Body of pancreas (tissue), 4 donors: Measurements from ENCODE around the gene MFAP2. TPM values are rescaled to one million over a fixed set of nuclear protein-coding genes. Genes with fewer than 3 reads are reported as not detected.

Source experiments
- ATAC-seq: fragments of 150-250 bp; one replicate; pipeline ENCODE4 v1.9.1; 2016
- DNase-seq, 4 donors: peaks; one replicate each; pipeline ENCODE4 v3.0.0-alpha.2; 2019
- H3K27ac ChIP-seq, 4 donors: fragments of 200-600 bp; sonication (generic); 1 replicate in 3 of 4; 2 replicates in 1 of 4; pipeline versions ENCODE4 v1.5.1 to v1.6.1; 2016 to 2019; ENCODE audit warnings: mild to moderate bottlenecking in 1 of 4, mixed read lengths in 1 of 4, moderate library complexity in 1 of 4
- H3K27me3 ChIP-seq, 2 donors: fragments of 200-600 bp; sonication (generic); one replicate each; pipeline ENCODE4 v1.6.0; 2016; ENCODE audit warnings: mild to moderate bottlenecking in 1 of 2
- H3K36me3 ChIP-seq, 2 donors: fragments of 200-600 bp; sonication (generic); replicated peaks in 1 of 2; 2 replicates each; pipeline ENCODE4 v1.5.1; 2016; ENCODE audit warnings: low read depth in 2 of 2; ENCODE audit not compliant: insufficient read depth in 1 of 2
- H3K4me1 ChIP-seq: fragments of 200-600 bp; sonication (generic); one replicate; pipeline ENCODE4 v1.6.0; 2016
- H3K4me3 ChIP-seq, 2 donors: fragments of 200-600 bp; sonication (generic); 1 replicate in 1 of 2; 2 replicates in 1 of 2; pipeline ENCODE4 v1.5.1; 2016 to 2019
- H3K9me3 ChIP-seq, 3 donors: fragments of 200-600 bp; sonication (generic); 1 replicate in 2 of 3; 2 replicates in 1 of 3; pipeline ENCODE4 v1.5.1; 2016
- POLR2A ChIP-seq, 3 donors: fragments of 450-650 bp; IDR thresholded peaks; one replicate each; pipeline ENCODE4 v1.6.1; 2016; ENCODE audit warnings: antibody characterized with exemption in 3 of 3, mild to moderate bottlenecking in 2 of 3
- WGBS, 2 donors: methylation state at CpG; one replicate each; pipeline ENCODE4 v1.1.5; 2017; 5-methylcytosine and 5-hydroxymethylcytosine counted together
- intact Hi-C: fragments of 100-400 bp; cut with DNase I; formaldehyde crosslinking; loops from one replicate; pipeline ENCODE4 v1.15.1; 2023
- total RNA-seq, 2 donors: library from RNA; depleted of rRNA; stranded (reverse); fragments of >200 nt; gene quantifications; one replicate each; pipeline ENCODE4 v1.1.0, GENCODE V29; 2016
- TF ChIP-seq, protein P1 (sequence below), 7 experiments: fragments of 450-650 bp in 4 of 7; fragments of 200-600 bp in 3 of 7; sonication (generic) in 3 of 7; IDR thresholded peaks; one replicate each; pipeline ENCODE4 v1.5.1; 2016 to 2019; ENCODE audit warnings: antibody characterized with exemption in 7 of 7

The MFAP2 gene
- total RNA-seq, 2 donors from 2014 or later = 1.3 to 13.5 TPM

DNA sequence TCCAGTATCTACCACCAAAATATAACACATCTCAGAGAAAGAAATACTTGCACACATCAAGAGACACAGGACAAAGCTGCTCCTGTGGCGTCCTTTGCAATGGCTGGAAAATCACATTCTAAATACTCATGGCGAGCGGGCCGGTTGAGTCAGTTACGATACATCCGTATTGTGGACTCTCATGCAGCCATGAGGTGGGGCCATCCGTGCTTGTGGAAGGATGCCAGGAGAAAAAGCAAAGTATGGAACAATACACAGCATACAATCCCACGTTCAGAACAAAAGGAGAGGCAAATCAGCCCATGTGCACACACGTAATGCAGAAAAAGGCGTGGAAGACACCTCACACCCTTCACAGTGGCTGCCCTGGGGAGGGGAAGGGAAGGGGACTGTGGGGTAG is 18.2 kb upstream of the MFAP2 start:
- no peak overlapping the region for H3K27ac ChIP-seq
- ATAC-seq (no peak), DNase-seq (no peak)
- 79 to 89% methylated on average over 10 of the region's 10 CpGs for WGBS, 2 donors
- no peaks in the 10 kb centered on the region for H3K4me1 ChIP-seq
- H3K4me3 ChIP-seq = no peak overlapping the region
- no peaks in the 10 kb centered on the region for H3K27me3 ChIP-seq
- peaks cover 0 to 31% of the 10 kb centered on the region in 2 donors for H3K36me3 ChIP-seq
- no peak for TF ChIP-seq POLR2A (IDR thresholded peaks at IDR 0.05)
- TF ChIP-seq, protein P1, sequence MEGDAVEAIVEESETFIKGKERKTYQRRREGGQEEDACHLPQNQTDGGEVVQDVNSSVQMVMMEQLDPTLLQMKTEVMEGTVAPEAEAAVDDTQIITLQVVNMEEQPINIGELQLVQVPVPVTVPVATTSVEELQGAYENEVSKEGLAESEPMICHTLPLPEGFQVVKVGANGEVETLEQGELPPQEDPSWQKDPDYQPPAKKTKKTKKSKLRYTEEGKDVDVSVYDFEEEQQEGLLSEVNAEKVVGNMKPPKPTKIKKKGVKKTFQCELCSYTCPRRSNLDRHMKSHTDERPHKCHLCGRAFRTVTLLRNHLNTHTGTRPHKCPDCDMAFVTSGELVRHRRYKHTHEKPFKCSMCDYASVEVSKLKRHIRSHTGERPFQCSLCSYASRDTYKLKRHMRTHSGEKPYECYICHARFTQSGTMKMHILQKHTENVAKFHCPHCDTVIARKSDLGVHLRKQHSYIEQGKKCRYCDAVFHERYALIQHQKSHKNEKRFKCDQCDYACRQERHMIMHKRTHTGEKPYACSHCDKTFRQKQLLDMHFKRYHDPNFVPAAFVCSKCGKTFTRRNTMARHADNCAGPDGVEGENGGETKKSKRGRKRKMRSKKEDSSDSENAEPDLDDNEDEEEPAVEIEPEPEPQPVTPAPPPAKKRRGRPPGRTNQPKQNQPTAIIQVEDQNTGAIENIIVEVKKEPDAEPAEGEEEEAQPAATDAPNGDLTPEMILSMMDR (IDR thresholded peaks at IDR 0.05) = no peak
- no peaks in the 10 kb centered on the region for H3K9me3 ChIP-seq
- intact Hi-C loops = no loop called here

DNA sequence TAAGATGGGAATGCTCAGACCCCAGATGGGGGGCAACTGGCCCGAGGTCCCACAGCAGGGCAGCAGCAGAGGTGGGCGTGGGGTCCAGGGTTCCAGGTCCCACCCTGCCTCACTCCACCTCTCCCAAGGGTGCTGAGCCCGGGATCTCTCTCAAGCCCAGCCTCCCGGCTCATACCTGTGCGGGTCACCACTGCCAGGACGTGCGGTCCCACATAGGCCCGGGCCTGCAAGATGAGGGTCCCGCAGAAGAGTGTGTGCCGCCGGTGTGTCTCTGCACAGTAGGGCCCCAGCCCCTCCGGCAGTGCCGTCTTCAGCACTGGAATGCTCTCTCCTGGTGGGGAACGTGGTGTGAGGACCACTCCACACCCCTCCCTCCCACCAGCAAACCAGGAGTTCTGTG is 16.4 kb upstream of the MFAP2 start:
- no peak for DNase-seq
- no peak for ATAC-seq
- no peaks in the 10 kb centered on the region for H3K9me3 ChIP-seq
- TF ChIP-seq, protein P1 (IDR thresholded peaks at IDR 0.05) = no peak
- TF ChIP-seq POLR2A (IDR thresholded peaks at IDR 0.05) = no peak
- H3K4me3 ChIP-seq = no peak overlapping the region
- H3K27me3 ChIP-seq = no peaks in the 10 kb centered on the region
- H3K36me3 ChIP-seq = peaks cover 0 to 27% of the 10 kb centered on the region in 2 donors
- 92 to 97% methylated on average over 10 to 12 of the region's 14 CpGs for WGBS, 2 donors
- intact Hi-C loops = no loop called here
- H3K27ac ChIP-seq = no peak overlapping the region
- H3K4me1 ChIP-seq = no peaks in the 10 kb centered on the region

DNA sequence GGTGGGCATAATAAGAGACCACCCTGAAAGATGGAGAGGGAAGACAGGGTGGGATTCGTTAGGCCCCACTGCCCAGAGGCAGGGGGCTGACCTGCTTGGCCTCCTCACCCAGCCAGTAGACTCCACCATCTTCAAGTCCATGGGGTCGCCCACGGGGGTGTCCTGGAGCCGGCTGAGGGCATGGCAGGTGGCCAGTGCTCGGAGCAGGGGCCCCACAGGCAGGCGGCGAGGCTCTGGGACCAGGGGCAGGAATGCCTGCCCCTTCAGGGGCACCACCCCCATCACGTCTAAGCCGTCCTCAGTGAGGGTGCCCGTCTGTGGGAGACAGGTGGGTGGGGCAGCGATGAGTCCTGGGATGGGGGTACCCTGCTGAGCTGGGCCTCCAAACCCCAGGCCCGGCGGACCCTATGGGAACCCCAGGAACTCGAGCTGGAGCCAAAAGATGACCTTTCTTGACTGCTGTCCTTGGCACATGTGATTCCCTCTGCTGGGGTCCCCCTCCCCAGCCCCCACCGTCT is 13.2 kb upstream of the MFAP2 start:
- TF ChIP-seq POLR2A (IDR thresholded peaks at IDR 0.05) = no peak
- TF ChIP-seq, protein P1 (IDR thresholded peaks at IDR 0.05) = no peak
- DNase-seq = no peak
- WGBS, 2 donors = 90 to 99% methylated on average over 4 to 15 of the region's 15 CpGs

DNA sequence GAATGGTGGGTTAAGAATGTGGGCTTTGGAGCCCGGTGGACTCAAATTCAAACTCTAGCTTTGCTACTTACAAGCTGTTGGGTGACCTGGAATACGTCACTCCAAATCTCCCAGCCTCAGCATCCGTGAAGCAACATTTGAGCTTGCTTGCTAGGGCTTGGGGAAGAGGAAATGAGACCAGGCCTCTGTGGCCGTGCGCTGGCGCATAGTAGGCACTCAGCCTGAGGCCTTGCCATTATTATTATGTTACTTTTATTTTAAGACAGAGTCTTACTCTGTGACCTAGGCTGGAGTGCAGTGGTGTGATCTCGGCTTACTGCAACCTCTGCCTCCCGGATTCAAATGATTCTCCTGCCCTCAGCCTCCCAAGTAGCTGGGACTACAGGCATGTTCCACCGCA is 12.3 kb upstream of the MFAP2 start:
- H3K27ac ChIP-seq = no peak overlapping the region
- 95 to 97% methylated on average over 9 of the region's 9 CpGs for WGBS, 2 donors
- TF ChIP-seq, protein P1 (IDR thresholded peaks at IDR 0.05) = no peak
- no peak for TF ChIP-seq POLR2A (IDR thresholded peaks at IDR 0.05)
- H3K27me3 ChIP-seq = no peaks in the 10 kb centered on the region
- H3K9me3 ChIP-seq = no peaks in the 10 kb centered on the region
- H3K36me3 ChIP-seq = peaks cover 5 to 20% of the 10 kb centered on the region in 2 donors
- no peaks in the 10 kb centered on the region for H3K4me1 ChIP-seq
- H3K4me3 ChIP-seq = no peak overlapping the region
- DNase-seq (no peak), ATAC-seq (no peak)
- intact Hi-C loops = no loop called here

More for the DNA sequence above, 13.2 kb upstream of the MFAP2 start:
- no peaks in the 10 kb centered on the region for H3K4me1 ChIP-seq
- H3K27me3 ChIP-seq = no peaks in the 10 kb centered on the region
- H3K36me3 ChIP-seq = peaks cover 0 to 21% of the 10 kb centered on the region in 2 donors
- no peak overlapping the region for H3K27ac ChIP-seq
- no peak for ATAC-seq
- intact Hi-C loops = no loop called here
- H3K4me3 ChIP-seq = no peak overlapping the region
- no peaks in the 10 kb centered on the region for H3K9me3 ChIP-seq

DNA sequence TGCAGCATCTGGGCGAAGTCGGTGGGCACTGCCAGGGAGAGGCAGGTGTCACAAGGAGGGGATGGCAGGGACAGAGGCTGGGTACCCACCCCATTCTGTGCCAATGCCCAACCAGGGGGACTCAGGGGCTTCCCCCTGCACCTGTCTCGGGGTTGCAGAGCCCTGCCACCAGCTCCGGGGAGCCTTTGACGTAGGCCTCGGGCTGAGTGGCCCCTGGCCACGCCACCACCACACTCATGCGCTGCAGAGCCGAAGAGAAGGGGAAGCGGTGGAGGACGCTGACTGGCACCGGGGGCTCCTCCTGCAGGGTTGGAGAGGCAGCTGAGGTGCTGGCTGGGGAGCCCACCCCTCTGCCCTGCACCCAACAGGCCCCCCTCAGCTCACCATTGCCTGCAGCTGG is 11.7 kb upstream of the MFAP2 start:
- Histone ChIP-seq H3K36me3 (peaks cover 9 to 19% of the 10 kb centered on the region in 2 donors), H3K27ac (no peak overlapping the region), H3K4me3 (no peak overlapping the region), H3K9me3 (no peaks in the 10 kb centered on the region), H3K4me1 (no peaks in the 10 kb centered on the region), H3K27me3 (no peaks in the 10 kb centered on the region)
- TF ChIP-seq, protein P1 (IDR thresholded peaks at IDR 0.05) = no peak
- TF ChIP-seq POLR2A (IDR thresholded peaks at IDR 0.05) = no peak
- ATAC-seq = no peak
- no peak for DNase-seq
- intact Hi-C loops = no loop called here
- WGBS, 2 donors = 93% methylated on average over 12 of the region's 12 CpGs; no CpG with 5 or more reads in 1 of the 2 donors
